ENCODE measurements around the gene CYP19A1.

GRCh38 chr15:51245628-51246027, 92.8 kb downstream of the CYP19A1 start:
- TF ChIP-seq POLR2A (IDR thresholded peaks at IDR 0.05) (no peak), CTCF (IDR thresholded peaks at IDR 0.05) (no peak), EP300 (IDR thresholded peaks at IDR 0.05) (no peak), POLR2AphosphoS5 (IDR thresholded peaks at IDR 0.05) (no peak)

Measured in sigmoid colon (tissue), 4 donors.